HG03175 (cell line): ENCODE results near the gene ZNF595.
A peak's percentile ranks its signal among the peaks of the same experiment; 100 is the strongest.
"Not testable (repeated sequence)": the region's sequence is repeated elsewhere in the genome, so short reads cannot be mapped to it uniquely, and the experiment has no call there.

ENCODE experiments used
- ATAC-seq: cut with Tn5 transposase; IDR thresholded peaks from one replicate; pipeline ENCODE4 v1.9.1; 2021; ENCODE audit warnings: mild to moderate bottlenecking, moderate library complexity; ENCODE audit not compliant: unreplicated experiment

ZNF595 gene

DNA sequence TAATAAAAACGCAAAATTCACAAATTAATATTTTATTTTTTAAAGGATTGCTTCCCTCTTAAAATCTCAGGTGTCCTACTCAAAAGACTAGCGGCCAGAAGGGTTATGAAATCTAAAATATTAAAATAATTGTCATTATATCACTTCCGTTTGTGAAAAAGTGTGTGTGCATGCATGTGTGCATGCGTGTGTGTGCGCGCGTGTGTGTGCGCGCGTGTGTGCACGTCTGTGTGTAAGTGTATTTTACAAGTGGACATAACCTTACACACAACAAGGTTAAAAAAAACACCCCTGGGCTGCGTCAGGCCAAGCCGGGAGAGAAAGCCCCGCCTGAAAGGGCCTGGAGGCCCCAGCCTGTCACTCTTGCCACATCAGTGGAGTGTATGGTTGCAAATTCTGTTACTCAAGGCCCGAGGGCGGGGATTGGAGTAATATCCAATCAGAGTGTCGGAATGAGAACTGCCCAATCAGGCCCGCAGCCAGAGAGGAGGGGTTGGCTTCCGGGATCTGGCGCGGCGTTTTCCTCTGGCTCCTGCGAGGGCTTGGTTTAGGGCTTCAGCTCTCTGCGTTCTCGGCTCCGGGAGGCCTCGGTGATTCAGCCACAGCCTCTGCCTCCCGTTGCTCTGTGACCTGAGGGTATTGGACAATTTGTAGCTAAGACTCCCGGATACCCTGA is at the start of gene ZNF595:
Gene ZNF595 (plus strand): TSS at position 518 of the 676 bp plus-strand sequence. CDS start 168 bp downstream, outside the sequence.
- ATAC-seq, result not testable (repeated sequence)

DNA sequence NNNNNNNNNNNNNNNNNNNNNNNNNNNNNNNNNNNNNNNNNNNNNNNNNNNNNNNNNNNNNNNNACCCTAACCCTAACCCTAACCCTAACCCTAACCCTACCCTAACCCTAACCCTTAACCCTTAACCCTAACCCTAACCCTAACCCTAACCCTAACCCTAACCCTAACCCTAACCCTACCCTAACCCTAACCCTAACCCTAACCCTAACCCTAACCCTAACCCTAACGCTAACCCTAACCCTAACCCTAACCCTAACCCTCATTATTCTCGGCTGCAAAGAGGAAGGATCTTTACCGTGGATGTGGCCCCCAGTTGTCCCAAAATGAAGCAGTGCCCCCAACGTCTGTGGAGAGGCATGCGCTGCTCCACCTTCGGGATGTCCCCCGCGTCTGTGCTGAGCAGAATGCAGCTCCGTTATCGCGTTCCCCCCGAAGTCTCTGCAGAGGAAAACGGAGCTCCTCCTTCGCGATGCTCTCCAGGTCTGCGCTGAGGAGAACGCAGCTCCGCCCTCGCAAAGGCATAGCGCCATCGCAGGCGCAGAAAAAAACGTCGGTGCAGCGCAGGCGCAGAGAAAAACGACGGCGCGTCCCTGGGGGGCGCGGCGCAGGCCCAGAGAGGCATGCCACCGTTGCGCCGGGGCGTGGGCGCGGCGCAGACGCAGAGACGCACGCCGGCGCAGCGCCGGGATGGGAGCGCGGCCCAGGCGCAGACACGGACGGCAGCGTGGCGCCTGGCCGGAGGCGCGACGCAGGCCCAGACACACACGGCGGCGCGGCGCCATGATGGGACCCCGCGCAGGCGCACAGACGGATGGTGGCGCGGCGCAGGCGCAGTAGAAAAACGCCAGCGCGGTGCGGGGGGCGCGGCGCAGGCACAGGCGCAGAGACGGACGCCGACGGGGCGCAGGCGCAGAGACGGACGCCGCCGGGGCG is 42.9 kb upstream of the ZNF595 start:
- ATAC-seq, result not testable (repeated sequence)

DNA sequence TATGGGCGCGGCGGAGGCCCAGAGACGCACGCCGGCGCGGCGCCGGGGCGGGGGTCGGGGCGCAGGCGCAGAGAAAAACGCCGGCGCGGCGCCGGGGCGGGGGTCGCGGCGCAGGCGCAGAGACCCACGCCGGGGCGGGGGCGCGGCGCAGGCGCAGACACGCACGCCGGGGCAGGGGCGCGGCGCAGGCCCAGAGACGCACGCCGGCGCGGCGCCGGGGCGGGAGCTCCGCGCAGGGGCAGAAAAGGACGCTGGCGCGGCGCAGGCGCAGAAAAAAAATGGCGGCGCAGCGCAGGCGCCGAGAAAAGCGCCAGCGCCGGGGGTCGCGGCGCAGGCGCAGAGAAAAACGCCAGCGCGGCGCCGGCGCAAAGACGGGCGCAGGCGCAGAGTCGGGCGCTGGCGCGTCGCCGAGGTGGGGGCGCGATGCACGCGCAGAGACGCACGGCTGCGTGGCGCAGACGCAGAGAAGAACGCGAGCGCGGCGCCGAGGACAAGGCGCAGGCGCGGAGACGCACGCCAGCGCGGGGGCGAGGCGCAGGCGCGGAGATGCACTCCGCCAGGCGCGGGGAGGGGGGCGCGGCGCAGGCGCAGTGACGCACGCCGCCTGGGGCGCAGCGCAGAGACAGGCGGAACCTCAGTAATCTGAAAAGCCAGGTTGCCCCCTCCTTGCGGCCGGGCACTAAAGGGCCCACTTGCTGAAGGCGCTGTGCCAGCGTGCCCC is 41.9 kb upstream of the ZNF595 start:
- ATAC-seq, result not testable (repeated sequence)

DNA sequence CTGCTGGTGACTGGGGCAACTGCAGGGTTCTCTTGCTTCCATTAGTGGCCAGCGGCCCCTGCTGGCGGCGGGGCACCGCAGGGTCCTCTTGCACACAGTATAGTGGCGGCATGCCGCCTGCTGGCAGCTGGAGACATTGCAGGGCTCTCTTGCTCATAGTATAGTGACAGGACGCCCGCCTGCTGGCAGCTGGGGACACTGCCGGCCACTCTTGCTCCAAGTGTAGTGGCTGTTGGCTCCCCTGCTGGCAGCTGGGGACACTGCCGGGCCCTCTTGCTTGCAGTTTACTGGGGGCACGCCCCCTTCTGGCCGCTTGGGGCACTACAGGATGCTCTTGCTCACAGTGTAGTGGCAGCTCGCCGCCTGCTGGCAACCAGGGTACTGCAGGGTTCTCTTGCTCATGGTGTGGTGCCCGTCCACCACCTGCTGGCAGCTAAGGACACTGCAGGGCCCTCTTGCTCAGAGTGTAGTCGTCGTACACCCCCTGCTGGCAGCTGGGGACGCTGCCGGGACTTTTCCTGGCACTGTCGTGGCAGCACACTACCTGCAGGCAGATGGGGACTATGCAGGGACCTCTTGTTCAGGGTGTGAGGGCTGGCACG is 41.2 kb upstream of the ZNF595 start:
- ATAC-seq, result peak; percentile 89

DNA sequence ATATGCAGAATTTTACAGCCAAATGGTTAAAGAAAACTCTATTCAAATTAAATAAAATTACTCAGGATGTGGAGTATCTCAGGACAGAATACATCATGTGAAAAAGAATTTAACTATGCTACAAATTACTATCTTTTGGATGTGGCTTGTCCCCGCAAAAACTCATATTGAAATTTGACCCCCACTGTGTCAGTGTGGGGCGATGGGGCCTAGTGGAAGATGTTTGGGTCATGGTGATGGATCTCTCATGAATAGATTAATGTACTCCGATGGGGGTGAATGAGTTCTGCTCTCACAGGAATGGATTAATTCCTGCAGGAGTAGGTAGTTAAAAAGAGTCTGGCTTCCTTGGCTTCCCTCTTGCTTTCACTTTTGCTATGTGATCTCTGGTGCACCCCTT is 35.0 kb upstream of the ZNF595 start:
- ATAC-seq, result not testable (repeated sequence)

DNA sequence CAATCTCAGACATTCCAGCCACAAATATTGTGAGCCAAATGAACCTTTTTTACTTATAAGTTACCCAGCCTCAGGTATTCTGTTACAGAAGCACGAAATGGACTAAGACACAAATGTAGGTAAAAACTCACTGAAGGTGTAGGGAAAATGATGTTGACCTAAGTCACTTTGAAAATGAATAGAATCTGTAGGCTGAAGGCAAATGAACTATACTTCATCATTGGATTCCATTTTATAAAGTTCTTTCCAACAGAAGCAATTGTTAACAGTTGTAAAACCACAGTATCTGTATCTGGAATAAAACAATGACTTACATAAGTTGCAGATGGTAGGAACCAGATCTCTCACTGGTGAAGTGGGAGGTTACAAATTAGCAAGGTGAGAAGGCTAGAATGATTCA is 34.5 kb upstream of the ZNF595 start:
- ATAC-seq, result not testable (repeated sequence)

DNA sequence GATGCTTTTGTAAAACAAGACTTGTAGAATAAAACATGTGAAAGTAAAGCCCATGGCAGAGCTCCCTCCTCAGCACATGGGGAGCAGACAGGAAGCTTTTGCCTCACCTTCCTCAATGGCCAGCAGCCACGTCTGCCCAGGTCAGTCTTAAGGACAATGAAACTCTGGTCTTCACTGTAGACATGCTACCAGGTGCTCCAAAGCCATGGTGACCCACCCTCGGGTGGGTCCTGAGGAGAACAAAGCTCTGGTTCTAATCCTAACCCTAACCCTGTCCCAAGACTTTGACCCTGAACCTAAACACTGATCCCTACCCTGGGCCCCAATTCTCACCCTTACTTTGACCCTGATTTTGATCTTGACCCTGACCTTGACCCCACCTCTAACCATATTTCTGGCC is 30.2 kb upstream of the ZNF595 start:
- not testable (repeated sequence) for ATAC-seq

DNA sequence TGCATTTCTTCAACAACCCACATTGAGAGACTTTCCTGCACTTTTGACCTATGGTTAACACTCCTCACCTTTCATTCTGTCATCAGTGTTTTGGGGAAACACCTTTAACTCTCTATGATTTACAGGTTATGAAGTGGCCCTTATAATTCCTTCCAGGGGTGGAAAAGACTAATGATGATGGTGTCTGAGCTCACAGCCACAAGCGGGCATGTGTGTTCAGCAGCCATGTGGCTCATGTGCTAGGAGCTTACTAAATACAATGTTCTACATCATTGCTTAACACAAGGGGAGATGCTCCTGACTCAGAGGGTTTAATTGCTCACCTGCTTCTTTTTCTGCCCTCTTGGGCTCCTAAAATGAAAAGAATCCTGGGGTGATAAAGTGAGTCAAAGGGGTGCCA is 28.8 kb upstream of the ZNF595 start:
- not testable (repeated sequence) for ATAC-seq

DNA sequence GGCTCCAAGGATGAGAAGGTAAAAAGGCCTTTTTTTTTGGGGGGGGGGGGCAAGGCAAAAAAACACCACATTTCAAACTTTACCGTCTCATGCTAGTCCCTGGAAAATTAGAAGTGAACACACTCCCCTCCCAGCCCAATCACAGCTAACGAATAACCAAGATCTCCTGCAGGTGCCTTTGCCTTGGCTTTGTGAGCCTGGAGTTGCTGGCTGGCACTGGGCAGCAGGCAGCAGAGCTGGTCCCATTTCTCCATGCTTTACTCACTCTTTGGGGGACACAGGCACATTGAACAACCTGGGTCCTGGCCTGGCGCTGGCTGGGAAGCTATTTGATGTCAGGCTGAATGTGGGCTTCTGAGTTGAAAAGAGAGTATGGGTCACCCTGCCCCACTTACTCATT is 25.6 kb upstream of the ZNF595 start:
- not testable (repeated sequence) for ATAC-seq

DNA sequence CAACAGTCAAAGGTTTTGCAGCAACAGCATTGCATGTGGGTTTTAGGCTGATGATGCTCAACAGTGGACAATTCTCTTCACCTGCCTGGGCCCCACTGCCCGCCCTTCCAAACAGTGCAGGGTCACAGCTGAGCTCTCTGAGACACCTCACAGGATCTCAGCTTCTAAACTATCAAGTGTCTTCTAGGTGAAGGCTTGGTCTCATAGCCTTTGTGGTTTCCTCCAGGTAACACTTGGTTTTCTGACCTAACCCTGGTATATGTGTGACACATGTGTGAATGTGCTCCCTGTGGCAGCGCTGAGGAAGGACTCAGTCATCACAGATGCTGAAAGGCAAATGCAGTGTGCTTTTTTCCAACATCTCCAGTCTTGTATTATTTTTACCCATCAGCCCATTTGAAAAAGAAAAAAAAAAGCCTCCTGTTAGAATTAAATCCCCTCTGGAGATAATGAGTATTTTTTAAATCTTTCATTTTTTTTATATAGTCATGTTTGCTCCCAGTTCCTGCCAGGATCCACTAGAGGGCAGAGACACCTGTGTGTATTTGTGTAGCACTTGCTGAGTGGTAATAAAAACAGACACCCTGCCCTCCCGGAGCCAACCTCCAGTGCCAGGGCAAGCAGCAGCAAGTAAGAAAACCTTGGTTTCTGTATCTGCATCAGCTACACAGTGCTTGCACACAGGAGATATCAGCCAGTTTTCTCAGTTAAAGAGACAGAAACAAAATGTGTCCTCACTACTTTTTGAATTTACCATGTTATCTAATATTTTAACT is 24.2 kb upstream of the ZNF595 start:
- not testable (repeated sequence) for ATAC-seq

DNA sequence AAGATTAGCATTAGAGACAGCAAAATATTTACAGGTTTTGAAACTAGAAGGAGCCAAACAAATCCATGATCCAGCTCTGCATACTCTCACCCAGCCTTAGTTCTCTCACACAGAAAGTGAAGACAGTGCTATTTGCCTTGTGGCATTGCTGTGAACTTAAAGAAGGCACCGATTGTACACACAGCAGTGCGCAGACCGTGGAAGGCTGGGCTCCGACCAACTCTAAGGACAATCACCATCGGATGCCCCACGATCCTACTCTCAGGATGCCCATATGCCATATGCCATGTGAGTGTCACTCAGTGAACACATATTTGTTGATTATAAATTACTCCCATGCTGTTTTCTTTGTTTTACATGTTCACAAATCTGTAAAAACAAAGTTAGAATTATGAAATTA is 19.8 kb upstream of the ZNF595 start:
- ATAC-seq, result not testable (repeated sequence)

DNA sequence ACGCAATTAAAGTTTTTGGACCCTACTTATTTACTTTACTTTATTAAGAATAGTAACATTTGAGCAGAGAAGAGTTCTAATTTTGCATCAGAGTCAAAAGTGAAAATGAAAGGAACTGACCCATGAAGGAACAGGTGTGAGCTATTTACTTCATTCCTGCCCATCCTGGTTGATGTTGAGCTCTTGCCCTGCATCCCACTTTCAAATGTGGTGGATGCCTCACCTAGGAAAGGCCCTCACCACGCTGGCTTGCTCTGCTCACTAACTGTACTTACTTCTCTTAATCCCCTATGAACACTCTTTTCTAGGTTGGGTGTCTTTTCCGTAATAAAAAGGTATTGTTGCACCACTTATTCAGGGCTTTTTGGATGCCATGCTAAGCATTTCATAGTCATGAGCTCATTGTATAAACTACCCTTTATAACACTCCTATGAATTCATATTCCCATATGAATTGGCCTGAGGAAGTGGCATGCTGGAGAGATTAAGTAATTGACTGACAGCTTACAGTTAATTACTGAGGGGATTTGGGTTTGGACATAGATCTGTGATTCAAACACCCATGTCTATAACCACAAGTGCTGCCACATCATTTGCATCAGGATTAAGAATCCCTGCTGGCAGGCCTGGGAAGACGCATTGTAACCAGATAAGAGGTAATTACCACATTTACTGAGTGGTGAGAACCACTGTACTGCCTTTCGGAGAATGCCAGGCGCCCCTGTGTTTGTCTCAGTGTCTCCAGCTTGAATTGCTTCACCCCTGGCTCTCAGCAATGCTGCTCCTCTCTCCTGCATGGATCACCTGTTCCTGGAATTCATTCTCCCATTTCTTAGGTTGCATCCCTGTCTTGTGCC is 16.3 kb upstream of the ZNF595 start:
- ATAC-seq, result not testable (repeated sequence)

DNA sequence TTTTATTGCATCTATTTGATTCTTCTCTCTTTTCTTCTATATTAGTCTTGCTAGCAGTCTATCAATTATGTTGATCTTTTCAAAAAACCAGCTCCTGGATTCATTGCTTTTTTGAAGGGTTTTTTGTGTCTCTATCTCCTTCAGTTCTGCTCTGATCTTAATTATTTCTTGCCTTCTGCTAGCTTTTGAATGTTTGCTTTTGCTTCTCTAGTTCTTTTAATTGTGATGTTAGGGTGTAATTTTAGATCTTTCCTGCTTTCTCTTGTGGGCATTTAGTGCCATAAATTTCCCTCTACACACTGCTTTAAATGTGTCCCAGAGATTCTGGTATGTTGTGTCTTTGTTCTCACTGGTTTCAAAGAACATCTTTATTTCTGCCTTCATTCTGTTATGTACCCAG is 14.9 kb upstream of the ZNF595 start:
- ATAC-seq, result not testable (repeated sequence)

DNA sequence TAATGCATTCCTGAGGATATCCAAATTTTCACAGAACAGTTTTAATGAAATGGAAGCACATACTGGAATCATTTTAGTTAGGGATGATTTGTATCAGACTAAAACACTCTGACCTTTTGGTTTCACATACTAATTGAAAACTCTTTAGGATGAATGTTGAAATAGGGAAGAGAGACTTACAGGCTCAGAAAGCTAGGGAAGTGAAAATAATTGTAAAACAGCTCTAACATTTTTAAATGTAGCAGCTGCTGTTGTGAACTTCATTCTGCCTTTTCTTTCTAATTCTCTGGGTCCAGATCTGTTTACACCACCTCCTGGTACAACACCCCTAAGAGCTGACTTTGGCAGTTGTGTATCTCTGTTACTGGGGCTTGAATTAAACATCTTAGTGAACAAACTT is 9.7 kb upstream of the ZNF595 start:
- ATAC-seq, result not testable (repeated sequence)

DNA sequence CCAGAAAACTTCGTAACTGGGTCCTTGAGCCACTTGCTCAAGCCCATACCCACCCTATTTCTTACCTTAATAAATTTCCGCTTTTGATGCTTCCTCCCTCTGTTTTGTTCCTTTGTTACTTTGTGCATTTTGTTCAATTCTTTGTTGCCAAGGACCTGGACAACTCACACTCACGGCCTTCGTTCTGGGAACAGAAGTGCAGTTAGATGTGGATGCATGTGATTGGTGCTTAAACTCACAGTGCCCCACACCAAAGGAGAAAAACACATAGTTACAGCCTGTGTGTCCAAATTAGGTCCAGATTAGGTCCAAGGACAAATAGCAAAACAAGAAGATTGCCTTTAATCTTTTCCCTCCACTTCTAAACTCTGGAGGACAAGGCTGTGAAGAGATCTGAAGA is 1.9 kb upstream of the ZNF595 start:
- ATAC-seq, result not testable (repeated sequence)

DNA sequence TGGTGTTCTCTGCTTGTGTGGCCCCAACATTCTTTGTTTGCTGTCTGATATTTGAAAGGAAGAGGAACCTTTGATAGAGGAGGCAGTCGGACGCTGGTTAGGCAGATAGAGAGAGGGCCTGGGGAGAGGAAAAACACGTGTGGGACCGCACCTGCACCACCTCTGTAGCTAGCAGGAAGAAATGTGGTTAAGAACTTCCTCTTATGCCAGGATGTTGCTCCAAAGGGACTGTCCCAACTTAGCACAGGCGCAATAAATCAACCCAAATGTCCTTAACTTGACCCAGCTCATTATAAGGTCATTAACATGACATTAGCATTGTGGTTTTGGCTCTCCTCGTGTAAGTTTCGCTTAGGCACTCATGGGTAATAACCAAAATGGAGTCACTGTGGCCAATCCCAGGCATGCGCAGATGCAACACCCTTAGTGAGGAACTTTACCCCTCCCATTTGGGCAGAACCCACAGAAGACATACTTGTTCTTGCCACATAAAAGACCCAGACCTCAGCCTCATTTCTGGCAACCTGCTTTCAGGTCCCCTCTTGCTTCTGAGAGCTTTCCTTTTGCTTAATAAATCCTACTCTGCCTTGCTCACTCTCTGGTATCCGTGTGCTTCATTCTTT is 1.4 kb upstream of the ZNF595 start:
- peak; percentile 44 for ATAC-seq

DNA sequence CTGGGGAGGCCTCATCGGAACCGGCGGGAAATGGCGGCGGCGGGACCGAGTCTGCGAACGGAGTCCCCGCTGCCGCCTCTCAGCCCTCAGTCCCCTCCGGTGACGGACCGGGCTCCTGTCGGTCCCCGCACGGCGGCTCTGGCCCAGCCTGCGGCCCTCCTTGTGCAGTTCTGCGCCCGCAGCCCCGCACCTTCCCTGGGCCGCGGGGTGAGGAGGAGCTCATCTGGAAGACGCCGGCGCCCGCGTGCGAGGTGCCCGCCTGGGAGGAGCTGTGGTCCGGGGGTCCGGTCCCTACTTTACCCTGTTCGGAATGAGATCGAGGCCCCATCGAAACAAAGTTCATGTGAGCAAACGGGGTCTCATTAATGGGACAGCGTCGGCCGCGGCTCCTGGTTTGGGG is 400 bp downstream of the ZNF595 start:
- ATAC-seq, result not testable (repeated sequence)

DNA sequence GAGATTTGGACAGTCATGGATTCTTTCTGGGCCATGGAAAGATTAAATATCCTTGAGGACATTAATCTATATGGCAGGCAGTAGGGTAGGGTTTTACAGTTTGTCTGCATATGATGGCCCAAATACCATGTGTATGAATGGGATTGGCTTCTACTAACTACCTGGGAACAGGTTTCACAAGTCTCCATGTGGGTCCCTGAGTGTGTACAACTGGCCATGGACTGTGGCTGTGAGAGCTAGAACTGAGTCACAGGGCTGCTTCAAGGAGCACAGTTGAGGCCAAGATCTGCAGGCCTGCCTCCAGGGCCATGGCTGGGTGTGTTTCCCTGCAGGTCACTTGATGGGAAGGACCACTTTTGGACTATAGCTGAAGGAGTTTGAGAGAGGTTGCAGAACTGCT is 11.6 kb downstream of the ZNF595 start:
- not testable (repeated sequence) for ATAC-seq

DNA sequence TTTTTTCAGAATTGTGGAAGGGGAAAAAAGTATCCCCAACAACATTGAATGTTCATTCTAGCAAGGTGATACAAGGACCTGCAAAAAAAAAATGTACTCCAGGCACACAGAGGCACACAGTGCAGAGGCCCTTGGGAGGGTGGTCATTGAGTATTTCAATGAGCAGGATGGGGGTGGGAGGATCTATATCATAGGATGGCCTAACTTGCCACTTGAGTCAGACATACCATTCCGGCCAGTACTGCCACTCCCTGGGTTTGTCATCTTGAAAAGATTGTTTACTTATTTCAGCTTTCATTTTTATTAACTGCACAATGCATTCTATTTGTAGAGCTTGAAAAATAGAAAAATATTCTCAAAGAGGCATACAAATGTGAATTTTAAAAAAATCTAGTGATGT is 18.7 kb downstream of the ZNF595 start:
- ATAC-seq, result no peak
